Measurements from ENCODE around the gene OR52E6. TPM values are rescaled to one million over a fixed set of nuclear protein-coding genes. Genes with fewer than 3 reads are reported as not detected.

Gene OR52E6
- total RNA-seq, 4 donors from 2014 or later: not detected

GRCh38 chr11:5807580-5807979, 34.1 kb downstream of the OR52E6 start:
- TF ChIP-seq CTCF (IDR thresholded peaks at IDR 0.05): no peak
- no peak for TF ChIP-seq POLR2A (IDR thresholded peaks at IDR 0.05)
- H3K27me3 ChIP-seq: no peaks in the 10 kb centered on the region
- no peak for DNase-seq
- no peak overlapping the region for H3K27ac ChIP-seq
- H3K4me3 ChIP-seq (replicated peaks in 1 of 3): no peak overlapping the region
- H3K4me1 ChIP-seq: no peaks in the 10 kb centered on the region
- H3K9me3 ChIP-seq: no peaks in the 10 kb centered on the region
- no peaks in the 10 kb centered on the region for H3K36me3 ChIP-seq
- intact Hi-C loops (cut with DNase I): loop anchor here (5.0 to 10.0 kb wide), 2 partner anchors 330 to 683 kb away; no protein-coding TSS in a partner anchor
- 55 to 76% methylated on average over 10 of the region's 10 CpGs for whole genome bisulfite sequencing, 2 donors

GRCh38 chr11:5803982-5804381, 37.7 kb downstream of the OR52E6 start:
- Histone ChIP-seq H3K36me3 (no peaks in the 10 kb centered on the region), H3K4me3 (replicated peaks in 1 of 3) (no peak overlapping the region), H3K4me1 (no peaks in the 10 kb centered on the region), H3K27me3 (no peaks in the 10 kb centered on the region), H3K9me3 (no peaks in the 10 kb centered on the region), H3K27ac (no peak overlapping the region)
- intact Hi-C loops (cut with DNase I): loop anchor here (10.0 kb wide), 1 partner anchor 679 kb away; no protein-coding TSS in a partner anchor
- no peak for TF ChIP-seq CTCF (IDR thresholded peaks at IDR 0.05)
- TF ChIP-seq POLR2A (IDR thresholded peaks at IDR 0.05): no peak
- WGBS, 2 donors: 92 to 94% methylated on average over 5 of the region's 5 CpGs
- no peak for DNase-seq

GRCh38 chr11:5796541-5796940, 45.2 kb downstream of the OR52E6 start:
- no peak overlapping the region for H3K27ac ChIP-seq
- no peaks in the 10 kb centered on the region for H3K9me3 ChIP-seq
- H3K27me3 ChIP-seq: no peaks in the 10 kb centered on the region
- no peak for DNase-seq
- intact Hi-C loops (cut with DNase I): no loop called here
- no peaks in the 10 kb centered on the region for H3K4me1 ChIP-seq
- H3K36me3 ChIP-seq: no peaks in the 10 kb centered on the region
- no peak for TF ChIP-seq POLR2A (IDR thresholded peaks at IDR 0.05)
- no peak for TF ChIP-seq CTCF (IDR thresholded peaks at IDR 0.05)
- WGBS, 2 donors: 88 to 92% methylated on average over 6 of the region's 6 CpGs
- no peak overlapping the region for H3K4me3 ChIP-seq (replicated peaks in 1 of 3)

- Histone ChIP-seq H3K4me3 (replicated peaks in 1 of 3) (no peak within 1 kb of the TSS), H3K27me3 (no peaks in the 10 kb centered on the region), H3K27ac (no peak within 1 kb of the TSS), H3K36me3 (no peaks in the 10 kb centered on the region), H3K9me3 (no peaks in the 10 kb centered on the region), H3K4me1 (no peaks in the 10 kb centered on the region)
- TF ChIP-seq CTCF (IDR thresholded peaks at IDR 0.05) (no peak), POLR2A (IDR thresholded peaks at IDR 0.05) (no peak)
- no peak for DNase-seq
- intact Hi-C loops (cut with DNase I): no loop called here
- WGBS, 2 donors: 83 to 88% methylated on average over 3 of the region's 3 CpGs
These were observed 50.5 kb downstream of the OR52E6 start, which contains the start of gene OR52N1 for GRCh38 chr11:5791165-5791564. OR52N1 (minus strand) TSS chr11:5791265; CDS start chr11:5788816, 2,449 bp downstream.

Other genes starting within 250 kb of the OR52E6 start
- gene TRIM6, start 245.3 kb downstream of the OR52E6 start, total RNA-seq: 1 to 10 TPM; 7.1 to 9.6 (median 9.2) TPM
- 10 to 100 TPM in 1 of 4 donors, 1 to 10 TPM in 3; 7.0 to 11.1 (median 7.6) TPM for gene TRIM34, start 216.9 kb downstream of the OR52E6 start, total RNA-seq
- 10 to 100 TPM; 20.8 to 61.5 (median 43.3) TPM for gene TRIM5, start 156.8 kb downstream of the OR52E6 start, total RNA-seq
- 10 to 100 TPM; 20.1 to 45.0 (median 28.1) TPM for gene TRIM22, start 152.1 kb downstream of the OR52E6 start, total RNA-seq
- gene OR56B1, start 105.4 kb downstream of the OR52E6 start, total RNA-seq: not detected
- under 1 TPM in 2 of 4 donors, not detected in 2; 0.45 to 0.83 TPM for gene OR52N4, start 87.7 kb downstream of the OR52E6 start, total RNA-seq
- gene OR52N5, start 58.5 kb downstream of the OR52E6 start, total RNA-seq: not detected
- not detected for gene OR52N1, start 50.6 kb downstream of the OR52E6 start, total RNA-seq
- not detected for gene OR52N2, start 33.0 kb downstream of the OR52E6 start, total RNA-seq
- not detected for gene OR52E8, start 15.8 kb upstream of the OR52E6 start, total RNA-seq
- not detected for gene OR52E4, start 38.7 kb upstream of the OR52E6 start, total RNA-seq
- gene OR52E5, start 51.3 kb upstream of the OR52E6 start, total RNA-seq: not detected
- not detected for gene OR56A3, start 100.4 kb upstream of the OR52E6 start, total RNA-seq
- gene OR56A5, start 126.6 kb upstream of the OR52E6 start, total RNA-seq: not detected
- not detected for gene OR52L1, start 145.1 kb upstream of the OR52E6 start, total RNA-seq
- gene OR56A4, start 165.0 kb upstream of the OR52E6 start, total RNA-seq: not detected
- gene OR56A1, start 188.9 kb upstream of the OR52E6 start, total RNA-seq: not detected